Mammary epithelial cell (primary cell): ENCODE data around the gene GCHFR.

Experiments used
- CTCF ChIP-seq, 2 donors: IDR thresholded peaks in 1 of 2; conservative IDR thresholded peaks in 1 of 2; 2 replicates each; pipeline ENCODE4 v1.5.1; 2011 to 2012; ENCODE audit warnings: inconsistent platforms in 2 of 2, low read length in 2 of 2, mild to moderate bottlenecking in 2 of 2, control low read depth in 1 of 2, low read depth in 1 of 2; ENCODE audit not compliant: insufficient read depth in 1 of 2; ENCODE audit errors: extremely low read depth in 1 of 2
- EZH2 ChIP-seq: IDR thresholded peaks from 2 replicates; pipeline ENCODE4 v1.6.1; 2012; ENCODE audit warnings: low read length, inconsistent platforms, borderline replicate concordance

- TF ChIP-seq EZH2 (no peak), CTCF (conservative IDR thresholded peaks at IDR 0.05 in 1 of 2, IDR thresholded peaks at IDR 0.05 in 1 of 2; ENCODE audit: extremely low read depth in 1 of 2, insufficient read depth in 1 of 2, low read depth in 1 of 2, low read length in 2 of 2) (no peak)
Observed at GRCh38 chr15:40750885-40751284, 13.0 kb upstream of the GCHFR start.
